Measurements from ENCODE around the gene DLGAP1. TPM values are rescaled to one million over a fixed set of nuclear protein-coding genes. Genes with fewer than 3 reads are reported as not detected.

The DLGAP1 gene
- total and polyA plus RNA-seq, 4 donors, result 0.54 to 11.8 (median 3.1) TPM

DNA sequence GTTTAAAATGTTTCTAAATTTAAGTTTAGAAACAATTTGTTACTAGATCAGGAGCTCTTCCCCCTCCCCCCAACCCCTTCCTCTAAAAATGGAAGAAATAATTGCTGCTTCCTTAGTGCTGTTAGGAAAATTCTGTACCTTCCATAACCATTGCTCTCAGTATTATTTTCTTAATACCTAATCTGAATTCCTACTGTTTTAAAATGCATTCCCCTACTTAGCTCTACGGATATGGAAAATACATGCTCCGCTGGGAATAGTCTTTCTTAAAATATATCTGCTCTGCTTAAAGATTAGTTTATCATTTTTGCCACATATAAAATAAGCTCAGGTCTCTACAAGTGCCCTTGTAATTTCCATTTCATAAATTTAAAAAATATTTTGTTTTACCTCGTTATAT, 789.9 kb downstream of the DLGAP1 start:
- Histone ChIP-seq H3K36me3 (ENCODE audit: control insufficient read depth in 4 of 4, insufficient read depth in 4 of 4, low read length in 4 of 4) (no peaks in the 10 kb centered on the region), H3K4me1 (ENCODE audit: control insufficient read depth in 5 of 5, insufficient read depth in 5 of 5, low read length in 5 of 5) (peaks cover 0 to 18% (median 0%) of the 10 kb centered on the region in 5 donors), H3K27ac (ENCODE audit: low read depth in 1 of 2, low read length in 1 of 2) (no peak overlapping the region), H3K27me3 (ENCODE audit: control insufficient read depth in 3 of 3, insufficient read depth in 3 of 3, low read length in 2 of 3) (no peaks in the 10 kb centered on the region), H3K4me3 (no peak overlapping the region), H3K9me3 (ENCODE audit: control insufficient read depth in 4 of 4, insufficient read depth in 3 of 4, low read length in 3 of 4) (peaks cover 0 to 4% (median 0%) of the 10 kb centered on the region in 4 donors), H3K9ac (ENCODE audit: insufficient read depth in 1 of 2, low read length in 2 of 2) (no peak overlapping the region)
- ATAC-seq (ENCODE audit: insufficient read depth, low FRiP score), result no peak
- DNase-seq, result no peak
- TF ChIP-seq, protein P1, sequence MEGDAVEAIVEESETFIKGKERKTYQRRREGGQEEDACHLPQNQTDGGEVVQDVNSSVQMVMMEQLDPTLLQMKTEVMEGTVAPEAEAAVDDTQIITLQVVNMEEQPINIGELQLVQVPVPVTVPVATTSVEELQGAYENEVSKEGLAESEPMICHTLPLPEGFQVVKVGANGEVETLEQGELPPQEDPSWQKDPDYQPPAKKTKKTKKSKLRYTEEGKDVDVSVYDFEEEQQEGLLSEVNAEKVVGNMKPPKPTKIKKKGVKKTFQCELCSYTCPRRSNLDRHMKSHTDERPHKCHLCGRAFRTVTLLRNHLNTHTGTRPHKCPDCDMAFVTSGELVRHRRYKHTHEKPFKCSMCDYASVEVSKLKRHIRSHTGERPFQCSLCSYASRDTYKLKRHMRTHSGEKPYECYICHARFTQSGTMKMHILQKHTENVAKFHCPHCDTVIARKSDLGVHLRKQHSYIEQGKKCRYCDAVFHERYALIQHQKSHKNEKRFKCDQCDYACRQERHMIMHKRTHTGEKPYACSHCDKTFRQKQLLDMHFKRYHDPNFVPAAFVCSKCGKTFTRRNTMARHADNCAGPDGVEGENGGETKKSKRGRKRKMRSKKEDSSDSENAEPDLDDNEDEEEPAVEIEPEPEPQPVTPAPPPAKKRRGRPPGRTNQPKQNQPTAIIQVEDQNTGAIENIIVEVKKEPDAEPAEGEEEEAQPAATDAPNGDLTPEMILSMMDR (IDR thresholded peaks at IDR 0.05; ENCODE audit: control extremely low read depth, extremely low read depth), result no peak
- 89 to 92% methylated on average over 3 of the region's 3 CpGs for WGBS, 2 donors

DNA sequence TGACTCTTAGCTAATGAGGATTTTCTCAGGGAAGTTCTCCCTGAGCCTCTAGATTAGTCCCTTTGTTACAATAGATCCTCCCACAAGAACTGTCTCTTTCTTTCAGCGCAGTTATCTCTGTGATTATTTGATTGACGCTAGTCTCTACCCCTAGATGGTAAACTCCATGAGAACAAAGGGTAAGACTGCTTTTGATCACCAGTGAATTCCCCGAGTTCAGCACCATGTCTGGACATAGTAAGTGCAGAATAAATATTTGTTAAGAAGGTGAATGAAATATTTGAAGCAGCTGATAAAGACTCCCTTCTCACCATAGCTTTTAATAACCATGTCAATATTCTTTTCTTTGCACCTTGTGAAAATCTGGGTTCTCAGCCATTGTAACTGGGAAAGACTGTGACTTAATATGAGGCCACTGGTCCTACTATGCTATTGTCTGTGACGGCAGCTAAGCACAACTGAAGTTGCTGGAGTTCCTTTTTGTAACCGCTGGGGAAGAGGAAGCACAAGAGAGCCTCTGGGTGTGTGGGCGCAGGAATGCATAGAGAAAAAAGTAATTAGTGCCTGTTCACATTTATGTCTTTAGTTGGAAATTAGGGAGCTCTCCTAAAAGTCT, 790.4 kb downstream of the DLGAP1 start:
- ATAC-seq (ENCODE audit: insufficient read depth, low FRiP score), result no peak
- peaks cover 0 to 16% (median 0%) of the 10 kb centered on the region in 5 donors for H3K4me1 ChIP-seq (ENCODE audit: control insufficient read depth in 5 of 5, insufficient read depth in 5 of 5, low read length in 5 of 5)
- no peaks in the 10 kb centered on the region for H3K27me3 ChIP-seq (ENCODE audit: control insufficient read depth in 3 of 3, insufficient read depth in 3 of 3, low read length in 2 of 3)
- TF ChIP-seq, protein P1 (IDR thresholded peaks at IDR 0.05; ENCODE audit: control extremely low read depth, extremely low read depth), result no peak
- H3K9ac ChIP-seq (ENCODE audit: insufficient read depth in 1 of 2, low read length in 2 of 2), result no peak overlapping the region
- H3K9me3 ChIP-seq (ENCODE audit: control insufficient read depth in 4 of 4, insufficient read depth in 3 of 4, low read length in 3 of 4), result peaks cover 0 to 4% (median 0%) of the 10 kb centered on the region in 4 donors
- WGBS, 2 donors, result 50 to 59% methylated on average over 6 of the region's 6 CpGs
- no peak overlapping the region for H3K27ac ChIP-seq (ENCODE audit: low read depth in 1 of 2, low read length in 1 of 2)
- no peak for DNase-seq
- H3K4me3 ChIP-seq, result no peak overlapping the region
- no peaks in the 10 kb centered on the region for H3K36me3 ChIP-seq (ENCODE audit: control insufficient read depth in 4 of 4, insufficient read depth in 4 of 4, low read length in 4 of 4)

DNA sequence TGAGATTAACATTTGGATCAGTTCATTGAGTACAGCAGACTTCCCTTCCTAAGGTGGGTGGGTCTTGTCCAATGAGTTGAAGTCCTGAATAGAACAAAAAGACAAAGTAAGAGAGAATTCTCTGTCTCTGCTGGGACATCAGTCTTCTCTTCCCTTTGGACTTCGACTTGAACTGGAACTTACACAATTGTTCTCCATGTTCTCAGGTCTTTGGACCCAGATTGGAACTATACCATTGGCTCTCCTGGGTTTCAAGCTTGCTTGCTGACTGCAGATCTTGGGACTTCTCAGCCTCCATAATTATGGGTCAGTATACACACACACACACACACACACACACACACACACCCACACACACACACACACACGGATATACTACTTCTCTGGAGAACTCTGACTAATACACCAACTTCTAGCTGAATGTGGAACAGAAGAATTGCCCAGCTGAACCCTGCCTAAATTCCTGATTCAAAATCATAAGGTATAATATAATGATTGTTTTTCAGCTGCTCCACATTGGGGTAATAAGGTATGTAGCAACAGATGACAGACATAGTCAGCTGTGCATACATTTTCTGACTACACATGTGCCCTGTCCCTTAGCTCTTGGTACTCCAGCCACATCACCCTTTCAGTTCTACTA, 791.1 kb downstream of the DLGAP1 start:
- peaks cover 0 to 16% (median 0%) of the 10 kb centered on the region in 5 donors for H3K4me1 ChIP-seq (ENCODE audit: control insufficient read depth in 5 of 5, insufficient read depth in 5 of 5, low read length in 5 of 5)
- TF ChIP-seq, protein P1 (IDR thresholded peaks at IDR 0.05; ENCODE audit: control extremely low read depth, extremely low read depth), result no peak
- no peaks in the 10 kb centered on the region for H3K36me3 ChIP-seq (ENCODE audit: control insufficient read depth in 4 of 4, insufficient read depth in 4 of 4, low read length in 4 of 4)
- no peak overlapping the region for H3K27ac ChIP-seq (ENCODE audit: low read depth in 1 of 2, low read length in 1 of 2)
- H3K9ac ChIP-seq (ENCODE audit: insufficient read depth in 1 of 2, low read length in 2 of 2), result no peak overlapping the region
- 83 to 89% methylated on average over 2 of the region's 2 CpGs for WGBS, 2 donors
- peaks cover 0 to 4% (median 0%) of the 10 kb centered on the region in 4 donors for H3K9me3 ChIP-seq (ENCODE audit: control insufficient read depth in 4 of 4, insufficient read depth in 3 of 4, low read length in 3 of 4)
- no peak overlapping the region for H3K4me3 ChIP-seq
- DNase-seq (no peak), ATAC-seq (ENCODE audit: insufficient read depth, low FRiP score) (no peak)
- H3K27me3 ChIP-seq (ENCODE audit: control insufficient read depth in 3 of 3, insufficient read depth in 3 of 3, low read length in 2 of 3), result no peaks in the 10 kb centered on the region

Data from lung (tissue), 12 donors.